GM12878 (cell line): ENCODE measurements around the gene MCAT. TPM values are rescaled to one million over a fixed set of nuclear protein-coding genes. Genes with fewer than 3 reads are reported as not detected.

ENCODE experiments used
- BHLHE40 ChIP-seq, 2 experiments: fragments of 450-650 bp in 1 of 2; IDR thresholded peaks; 2 replicates each; pipeline ENCODE4 v1.6.1; 2011 to 2017; ENCODE audit warnings: low read depth in 2 of 2, borderline replicate concordance in 1 of 2, improper control_type of control experiment in 1 of 2, low read length in 1 of 2, mild to moderate bottlenecking in 1 of 2
- E2F8 ChIP-seq: fragments of 450-650 bp; IDR thresholded peaks from 2 replicates; pipeline ENCODE4 v1.6.1; 2018; ENCODE audit warnings: mild to moderate bottlenecking, low read depth, moderate library complexity; ENCODE audit not compliant: partially characterized antibody
- E4F1 ChIP-seq: fragments of 450-650 bp; IDR thresholded peaks from 2 replicates; pipeline ENCODE4 v1.6.1; 2018; ENCODE audit warnings: borderline replicate concordance, mild to moderate bottlenecking; ENCODE audit not compliant: partially characterized antibody
- ETV6 ChIP-seq, 2 experiments: fragments of 450-650 bp in 1 of 2; IDR thresholded peaks in 1 of 2; conservative IDR thresholded peaks in 1 of 2; 2 replicates each; pipeline ENCODE4 v1.6.1; 2014; ENCODE audit warnings: antibody characterized with exemption in 1 of 2, borderline replicate concordance in 1 of 2, low read depth in 1 of 2, mild to moderate bottlenecking in 1 of 2, moderate library complexity in 1 of 2
- HDAC6 ChIP-seq: fragments of 200-600 bp; sonication (generic); IDR thresholded peaks from one replicate; pipeline ENCODE4 v1.8.0; 2017; ENCODE audit warnings: antibody characterized with exemption; ENCODE audit not compliant: unreplicated experiment
- KAT2A ChIP-seq: conservative IDR thresholded peaks from 2 replicates; pipeline ENCODE4 v1.6.1; 2011; ENCODE audit warnings: low read depth, low read length; ENCODE audit not compliant: control insufficient read depth
- MTA2 ChIP-seq: fragments of 450-650 bp; IDR thresholded peaks from 2 replicates; pipeline ENCODE4 v1.6.1; 2016; ENCODE audit warnings: low read depth, mild to moderate bottlenecking, moderate library complexity
- MTA3 ChIP-seq: IDR thresholded peaks from 2 replicates; pipeline ENCODE4 v1.6.1; 2012; ENCODE audit warnings: low read length, inconsistent platforms, borderline replicate concordance
- NFIC ChIP-seq: IDR thresholded peaks from 2 replicates; pipeline ENCODE4 v1.6.1; 2012; ENCODE audit warnings: low read depth, mild to moderate bottlenecking, inconsistent platforms, low read length, moderate library complexity
- PAX5 ChIP-seq: IDR thresholded peaks from 2 replicates; pipeline ENCODE4 v1.6.1; 2011; ENCODE audit warnings: low read depth, low read length, borderline replicate concordance
- PBX3 ChIP-seq: IDR thresholded peaks from 2 replicates; pipeline ENCODE4 v1.6.1; 2011; ENCODE audit warnings: mild to moderate bottlenecking, low read depth, low read length, moderate library complexity; ENCODE audit not compliant: insufficient replicate concordance
- PML ChIP-seq: IDR thresholded peaks from 2 replicates; pipeline ENCODE4 v1.6.1; 2012; ENCODE audit warnings: low read length, inconsistent platforms
- RCOR1 ChIP-seq: conservative IDR thresholded peaks from 2 replicates; pipeline ENCODE4 v1.6.1; 2012; ENCODE audit warnings: low read depth, low read length, improper control_type of control experiment
- SUZ12 ChIP-seq: fragments of 200-600 bp; sonication (generic); IDR thresholded peaks from one replicate; pipeline ENCODE4 v1.6.1; 2018; ENCODE audit warnings: antibody characterized with exemption, mild to moderate bottlenecking; ENCODE audit not compliant: unreplicated experiment
- USF1 ChIP-seq: IDR thresholded peaks from 2 replicates; pipeline ENCODE4 v1.6.1; 2011; ENCODE audit warnings: borderline replicate concordance, low read depth, mild to moderate bottlenecking, moderate library complexity, mixed read lengths, low read length; ENCODE audit not compliant: insufficient read depth; ENCODE audit errors: extremely low read length
- ZBTB11 ChIP-seq: fragments of 450-650 bp; formaldehyde crosslinking; IDR thresholded peaks from 2 replicates; pipeline ENCODE4 v1.5.0; 2022; ENCODE audit warnings: mild to moderate bottlenecking, missing genetic modification characterization
- ZNF24 ChIP-seq: fragments of 450-650 bp; IDR thresholded peaks from 2 replicates; pipeline ENCODE4 v1.6.1; 2017; ENCODE audit warnings: antibody characterized with exemption, mild to moderate bottlenecking
- ZSCAN29 ChIP-seq: fragments of 450-650 bp; IDR thresholded peaks from 2 replicates; pipeline ENCODE4 v1.6.1; 2017; ENCODE audit warnings: mild to moderate bottlenecking, moderate library complexity
- polyA plus RNA-seq, 11 experiments: library from polyadenylated mRNA; depleted of rRNA in 4 of 11; unstranded in 6 of 11; stranded (reverse) in 5 of 11; fragments of >200 nt; fragmentation: Nextera tagmentation in 4 of 11; fragmentation: Illumina TruSeq in 1 of 11; extraction: Ambion mirVana in 4 of 11; extraction: Trizol in 1 of 11; gene quantifications; 1 replicate in 1 of 11; 2 replicates in 10 of 11; pipeline versions ENCODE4 v1.2.1 to v1.2.3, GENCODE V29; 2011 to 2016; ENCODE audit warnings: inconsistent platforms in 2 of 11, missing spikeins in 2 of 11, low read depth in 1 of 11
- total RNA-seq, 4 experiments: library from RNA; depleted of rRNA in 3 of 4; stranded (reverse); fragments of >200 nt in 3 of 4; fragmentation: Illumina TruSeq in 1 of 4; extraction: Trizol in 1 of 4; gene quantifications; 2 replicates each; pipeline versions ENCODE4 v1.2.1 to v1.2.3, GENCODE V29; 2013 to 2021

The MCAT gene
- total and polyA plus RNA-seq, 10 of the 15 experiments (the other 5 are each of a cell fraction or from before 2014, with no cell fraction given): 3.6 to 29.1 (median 19.3) TPM

GRCh38 chr22:43142880-43143562 lies at the start of gene MCAT (continued):
- TF ChIP-seq E2F8: peak; percentile 50
- TF ChIP-seq RCOR1: no peak
- TF ChIP-seq PAX5: no peak
- no peak for TF ChIP-seq ZNF24
- no peak for TF ChIP-seq ETV6 (conservative IDR thresholded peaks at IDR 0.05 in 1 of 2, IDR thresholded peaks at IDR 0.05 in 1 of 2; ENCODE audit: borderline replicate concordance in 1 of 2, low read depth in 1 of 2)
- TF ChIP-seq KAT2A: no peak
- no peak for TF ChIP-seq ZSCAN29
- no peak for TF ChIP-seq MTA3
- TF ChIP-seq NFIC: no peak
- TF ChIP-seq BHLHE40 (IDR thresholded peaks at IDR 0.05; ENCODE audit: borderline replicate concordance in 1 of 2, low read depth in 2 of 2, low read length in 1 of 2): peak; percentile 64 to 84; a peak in 3 of 4 replicates
- no peak for TF ChIP-seq MTA2
- no peak for TF ChIP-seq SUZ12
- TF ChIP-seq PML: 0 out of 2 replicates have a peak, but pooled peaks have one; percentile 30
- TF ChIP-seq E4F1: peak; percentile 58
- TF ChIP-seq PBX3: no peak
- TF ChIP-seq HDAC6: no peak
- peak; percentile 92 for TF ChIP-seq ZBTB11 (CRISPR knock-in tag)
- peak; percentile 40 for TF ChIP-seq USF1
